Heart left ventricle (tissue), 16 donors: ENCODE results near the gene DMBX1. TPM values are rescaled to one million over a fixed set of nuclear protein-coding genes. Genes with fewer than 3 reads are reported as not detected.

ENCODE experiments used
- ATAC-seq, 4 donors: fragments of 200-7000 bp; cut with Tn5 transposase; one replicate each; pipeline ENCODE4 v1.9.1; 2020 to 2022; ENCODE audit warnings: moderate library complexity in 4 of 4, mild to moderate bottlenecking in 3 of 4, moderate number of reproducible peaks in 1 of 4
- DNase-seq, 5 donors: peaks; one replicate each; pipeline ENCODE4 v3.0.0-alpha.2; 2020
- H3K27ac ChIP-seq, 12 donors: fragments of 200-600 bp; sonication (generic) in 4 of 12; one replicate each; pipeline versions ENCODE4 v1.5.0 to v1.8.0; 2016 to 2022; ENCODE audit warnings: mild to moderate bottlenecking in 2 of 12
- H3K27me3 ChIP-seq, 9 donors: fragments of 200-600 bp; sonication (generic) in 2 of 9; one replicate each; pipeline versions ENCODE4 v1.5.1 to v1.8.0; 2016 to 2022; ENCODE audit warnings: mild to moderate bottlenecking in 3 of 9
- H3K36me3 ChIP-seq, 9 donors: fragments of 200-600 bp; sonication (generic) in 2 of 9; one replicate each; pipeline versions ENCODE4 v1.5.0 to v1.8.0; 2018 to 2022; ENCODE audit warnings: mild to moderate bottlenecking in 2 of 9
- H3K4me1 ChIP-seq, 12 donors: fragments of 200-600 bp; sonication (generic) in 4 of 12; one replicate each; pipeline versions ENCODE4 v1.5.0 to v1.8.0; 2016 to 2022; ENCODE audit warnings: mild to moderate bottlenecking in 3 of 12
- H3K4me3 ChIP-seq, 12 donors: fragments of 200-600 bp; sonication (generic) in 4 of 12; one replicate each; pipeline versions ENCODE4 v1.5.0 to v1.8.0; 2017 to 2022; ENCODE audit warnings: mild to moderate bottlenecking in 9 of 12, moderate library complexity in 4 of 12
- H3K9me3 ChIP-seq, 12 donors: fragments of 200-600 bp; sonication (generic) in 4 of 12; one replicate each; pipeline versions ENCODE4 v1.5.0 to v1.8.0; 2016 to 2022; ENCODE audit warnings: mild to moderate bottlenecking in 1 of 12
- CTCF ChIP-seq, 12 donors: fragments of 200-600 bp; sonication (generic) in 4 of 12; IDR thresholded peaks; one replicate each; pipeline versions ENCODE4 v1.5.0 to v1.8.0; 2018 to 2022; ENCODE audit warnings: antibody characterized with exemption in 12 of 12, mild to moderate bottlenecking in 5 of 12
- POLR2A ChIP-seq, 2 donors: fragments of 450-650 bp; IDR thresholded peaks; one replicate each; pipeline ENCODE4 v1.6.1; 2017; ENCODE audit warnings: antibody characterized with exemption in 2 of 2, mild to moderate bottlenecking in 2 of 2, moderate library complexity in 2 of 2
- WGBS, 4 donors: extraction: QIAGEN DNeasy Blood & Tissue Kit in 2 of 4; methylation state at CpG; one replicate each; pipeline versions ENCODE4 v1.1.5 to v1.1.7; 2013 to 2018; 5-methylcytosine and 5-hydroxymethylcytosine counted together
- intact Hi-C, 10 donors: fragments of 100-400 bp; cut with DNase I; formaldehyde crosslinking; loops; one replicate each; pipeline versions ENCODE4 v1.11.1 to v1.14.2; 2022
- polyA plus RNA-seq, 2 donors: library from polyadenylated mRNA; stranded (reverse); fragments of 200-250 nt; gene quantifications; one replicate each; pipeline ENCODE4 v1.2.3, GENCODE V29; 2013
- total RNA-seq, 9 donors: library from RNA; depleted of rRNA in 2 of 9; stranded (reverse); fragments of >200 nt in 2 of 9; fragmentation: NEBNext Ultra II Directional in 3 of 9; extraction: Animal tissue kit (Norgen Biotek cat#: 25700) in 3 of 9; gene quantifications; one replicate each; pipeline versions ENCODE4 v1.1.0 to v1.2.4, GENCODE V29; 2016 to 2023
- donor health status: ischemic (EF 13 %, LVEDD 7.1; RV severe dilation, severe dysfunction).
- donor health status: healthy with polysubstance abuse.
- donor health status: DM: no; HTN: yes; CAD: no.
- donor health status: DM: no; HTN: no; CAD: no.
- donor health status: ischemic (EF 25% LVEDD 6.9; RV normal size, moderate dysfunction).
- donor health status: ischemic (EF 25% LVEDD 5.7; RV mildly dilated, moderate dysfunction).
- donor health status: healthy.
- donor health status: DM: yes; HTN: yes; CAD: no.
- donor health status: ischemic (EF 35%, LVEDD 5.7; RV mildly dilated, moderate dysfunction).
- donor health status: nonischemic (EF 11% LVEDD 7.7; RV severe dilation, severe dysfunction).
- donor health status: DM: yes; HTN: yes; CAD: no.
- donor health status: PGD.
- donor health status: ischemic (EF 29% LVEDD 5.4; RV normal size, mild dysfunction).
- donor health status: nonischemic (EF 23%, LVEDD 6.1; RV moderate dilation, normal function).

Gene DMBX1
- total and polyA plus RNA-seq, 11 donors: not detected

GRCh38 chr1:46447499-46448108 is 42.0 kb upstream of the DMBX1 start:
- Histone ChIP-seq H3K27me3 (peaks cover 6 to 37% (median 20%) of the 10 kb centered on the region in 9 donors), H3K4me1 (peaks cover 0 to 22% (median 2%) of the 10 kb centered on the region in 12 donors), H3K27ac (no peak overlapping the region), H3K36me3 (no peaks in the 10 kb centered on the region), H3K9me3 (no peaks in the 10 kb centered on the region), H3K4me3 (peak overlapping the region in 11 of 12 donors; percentile 22 to 59 (median 50))
- WGBS, 4 donors: 38 to 71% (median 53%) methylated on average over 5 to 14 of the region's 14 CpGs
- intact Hi-C loops: loop anchor here in 9 of 10 donors (1.0 to 10.0 kb wide), 7 partner anchors 29 to 277 kb away; no protein-coding TSS in a partner anchor
- ATAC-seq (no peak), DNase-seq (peak in 1 of 5 donors; percentile 23)
- no peak for TF ChIP-seq POLR2A (IDR thresholded peaks at IDR 0.05)

- peak in 2 of 4 donors; percentile 8 to 28 for ATAC-seq
- Histone ChIP-seq H3K27me3 (peaks cover 6 to 38% (median 20%) of the 10 kb centered on the region in 9 donors), H3K9me3 (no peaks in the 10 kb centered on the region), H3K4me3 (peak overlapping the region in 11 of 12 donors; percentile 22 to 59 (median 50)), H3K27ac (no peak overlapping the region), H3K4me1 (peaks cover 0 to 18% (median 2%) of the 10 kb centered on the region in 12 donors), H3K36me3 (no peaks in the 10 kb centered on the region)
- intact Hi-C loops: loop anchor here in 6 of 10 donors (5.0 to 10.0 kb wide), 2 partner anchors 99 to 276 kb away; no protein-coding TSS in a partner anchor
- no peak for TF ChIP-seq POLR2A (IDR thresholded peaks at IDR 0.05)
- TF ChIP-seq CTCF (IDR thresholded peaks at IDR 0.05): no peak
- 3 to 4% (median 3%) methylated on average over 65 to 76 of the region's 76 CpGs for WGBS, 4 donors
- peak in 1 of 5 donors; percentile 64 for DNase-seq
Measured at GRCh38 chr1:46448109-46448911, 41.3 kb upstream of the DMBX1 start.

GRCh38 chr1:46449223-46450159 is 40.1 kb upstream of the DMBX1 start:
- peaks cover 6 to 48% (median 20%) of the 10 kb centered on the region in 9 donors for H3K27me3 ChIP-seq
- peak in 1 of 5 donors; percentile 12 for DNase-seq
- no peak overlapping the region for H3K4me3 ChIP-seq
- TF ChIP-seq POLR2A (IDR thresholded peaks at IDR 0.05) (no peak), CTCF (IDR thresholded peaks at IDR 0.05) (no peak)
- 76 to 84% (median 83%) methylated on average over 6 of the region's 6 CpGs for WGBS, 4 donors
- H3K27ac ChIP-seq: no peak overlapping the region
- no peaks in the 10 kb centered on the region for H3K36me3 ChIP-seq
- peaks cover 0 to 18% (median 2%) of the 10 kb centered on the region in 12 donors for H3K4me1 ChIP-seq
- intact Hi-C loops: loop anchor here in 6 of 10 donors (5.0 to 10.0 kb wide), 2 partner anchors 98 to 275 kb away; no protein-coding TSS in a partner anchor
- H3K9me3 ChIP-seq: no peaks in the 10 kb centered on the region
- no peak for ATAC-seq

- WGBS, 4 donors: 98 to 100% (median 100%) methylated on average over 1 of the region's 1 CpG
- no peak overlapping the region for H3K27ac ChIP-seq
- no peak for TF ChIP-seq POLR2A (IDR thresholded peaks at IDR 0.05)
- TF ChIP-seq CTCF (IDR thresholded peaks at IDR 0.05): no peak
- DNase-seq (no peak), ATAC-seq (no peak)
- H3K4me1 ChIP-seq: peaks cover 0 to 18% (median 2%) of the 10 kb centered on the region in 12 donors
- no peaks in the 10 kb centered on the region for H3K9me3 ChIP-seq
- H3K36me3 ChIP-seq: no peaks in the 10 kb centered on the region
- no peak overlapping the region for H3K4me3 ChIP-seq
- peaks cover 6 to 53% (median 20%) of the 10 kb centered on the region in 9 donors for H3K27me3 ChIP-seq
- intact Hi-C loops: no loop called here
Measured at GRCh38 chr1:46450160-46450517, 39.5 kb upstream of the DMBX1 start.
